WTC11 (cell line): ENCODE measurements around the gene DAB1.

Experiments
- FOXJ3 ChIP-seq: sonication (generic); formaldehyde crosslinking; IDR thresholded peaks from 2 replicates; pipeline ENCODE4 v1.9.0; 2021; ENCODE audit warnings: missing genetic modification reagents, mild to moderate bottlenecking, borderline replicate concordance
- GABPB1 ChIP-seq: sonication (generic); formaldehyde crosslinking; IDR thresholded peaks from 2 replicates; pipeline ENCODE4 v1.8.1; 2023; ENCODE audit warnings: mild to moderate bottlenecking, missing genetic modification reagents
- IRF2 ChIP-seq: sonication (generic); formaldehyde crosslinking; IDR thresholded peaks from 2 replicates; pipeline ENCODE4 v1.8.0; 2022; ENCODE audit warnings: low read depth, missing genetic modification reagents, borderline replicate concordance
- SP1 ChIP-seq: sonication (generic); formaldehyde crosslinking; conservative IDR thresholded peaks from 2 replicates; pipeline ENCODE4 v1.8.1; 2022; ENCODE audit warnings: missing genetic modification reagents
- ZNF416 ChIP-seq: fragments of 250-450 bp; sonication (Bioruptor Pico); IDR thresholded peaks from 2 replicates; pipeline ENCODE4 v1.9.0; 2021; ENCODE audit warnings: mild to moderate bottlenecking, inconsistent platforms
- TF ChIP-seq, protein P1 (sequence below): sonication (generic); formaldehyde crosslinking; IDR thresholded peaks from 2 replicates; pipeline ENCODE4 v1.8.1; 2022; ENCODE audit warnings: low read depth, mild to moderate bottlenecking, moderate library complexity, missing genetic modification reagents, borderline replicate concordance
- TF ChIP-seq, protein P2 (sequence below): sonication (generic); formaldehyde crosslinking; IDR thresholded peaks from 2 replicates; pipeline ENCODE4 v1.8.0; 2022; ENCODE audit warnings: mild to moderate bottlenecking, missing genetic modification reagents
- TF ChIP-seq, protein P3 (sequence below): fragments of 200-600 bp; IDR thresholded peaks from 2 replicates; pipeline ENCODE4 v1.8.0; 2022; ENCODE audit warnings: antibody characterized with exemption
- TF ChIP-seq, protein P4 (sequence below): sonication (generic); formaldehyde crosslinking; IDR thresholded peaks from 2 replicates; pipeline ENCODE4 v1.8.1; 2022; ENCODE audit warnings: low read depth, missing genetic modification reagents, borderline replicate concordance
- TF ChIP-seq, protein P5 (sequence below): sonication (generic); formaldehyde crosslinking; IDR thresholded peaks from 2 replicates; pipeline ENCODE4 v1.8.0; 2022; ENCODE audit warnings: mild to moderate bottlenecking, missing genetic modification reagents
- TF ChIP-seq, protein P6 (sequence below): fragments of 250-450 bp; sonication (Bioruptor Pico); IDR thresholded peaks from 2 replicates; pipeline ENCODE4 v1.9.0; 2021; ENCODE audit warnings: moderate library complexity, mild to moderate bottlenecking, inconsistent platforms, borderline replicate concordance

DNA sequence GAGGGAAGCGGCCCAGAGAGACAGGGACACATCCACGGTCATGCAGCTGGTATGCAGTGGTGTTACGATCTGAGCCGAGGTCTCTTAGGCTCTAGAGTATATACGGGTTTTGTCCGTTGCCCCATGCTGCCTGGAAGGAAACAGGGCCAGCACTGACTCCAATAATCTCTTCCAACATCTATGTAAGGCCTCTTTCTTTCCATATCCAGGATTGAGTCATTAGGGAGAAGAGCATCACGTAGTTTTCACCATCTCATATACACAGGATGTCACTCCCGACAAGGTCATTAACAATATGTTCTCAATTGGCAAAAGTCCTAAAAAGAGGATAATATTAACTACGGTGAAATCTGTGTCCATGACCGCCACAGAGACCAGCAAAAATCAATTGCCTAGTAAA is 462.4 kb downstream of the DAB1 start:
- TF ChIP-seq, protein P1, sequence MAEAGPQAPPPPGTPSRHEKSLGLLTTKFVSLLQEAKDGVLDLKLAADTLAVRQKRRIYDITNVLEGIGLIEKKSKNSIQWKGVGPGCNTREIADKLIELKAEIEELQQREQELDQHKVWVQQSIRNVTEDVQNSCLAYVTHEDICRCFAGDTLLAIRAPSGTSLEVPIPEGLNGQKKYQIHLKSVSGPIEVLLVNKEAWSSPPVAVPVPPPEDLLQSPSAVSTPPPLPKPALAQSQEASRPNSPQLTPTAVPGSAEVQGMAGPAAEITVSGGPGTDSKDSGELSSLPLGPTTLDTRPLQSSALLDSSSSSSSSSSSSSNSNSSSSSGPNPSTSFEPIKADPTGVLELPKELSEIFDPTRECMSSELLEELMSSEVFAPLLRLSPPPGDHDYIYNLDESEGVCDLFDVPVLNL (CRISPR knock-in tag): no peak
- TF ChIP-seq, protein P2, sequence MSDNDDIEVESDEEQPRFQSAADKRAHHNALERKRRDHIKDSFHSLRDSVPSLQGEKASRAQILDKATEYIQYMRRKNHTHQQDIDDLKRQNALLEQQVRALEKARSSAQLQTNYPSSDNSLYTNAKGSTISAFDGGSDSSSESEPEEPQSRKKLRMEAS: no peak
- TF ChIP-seq IRF2 (CRISPR knock-in tag): no peak
- no peak for TF ChIP-seq GABPB1
- TF ChIP-seq, protein P3, sequence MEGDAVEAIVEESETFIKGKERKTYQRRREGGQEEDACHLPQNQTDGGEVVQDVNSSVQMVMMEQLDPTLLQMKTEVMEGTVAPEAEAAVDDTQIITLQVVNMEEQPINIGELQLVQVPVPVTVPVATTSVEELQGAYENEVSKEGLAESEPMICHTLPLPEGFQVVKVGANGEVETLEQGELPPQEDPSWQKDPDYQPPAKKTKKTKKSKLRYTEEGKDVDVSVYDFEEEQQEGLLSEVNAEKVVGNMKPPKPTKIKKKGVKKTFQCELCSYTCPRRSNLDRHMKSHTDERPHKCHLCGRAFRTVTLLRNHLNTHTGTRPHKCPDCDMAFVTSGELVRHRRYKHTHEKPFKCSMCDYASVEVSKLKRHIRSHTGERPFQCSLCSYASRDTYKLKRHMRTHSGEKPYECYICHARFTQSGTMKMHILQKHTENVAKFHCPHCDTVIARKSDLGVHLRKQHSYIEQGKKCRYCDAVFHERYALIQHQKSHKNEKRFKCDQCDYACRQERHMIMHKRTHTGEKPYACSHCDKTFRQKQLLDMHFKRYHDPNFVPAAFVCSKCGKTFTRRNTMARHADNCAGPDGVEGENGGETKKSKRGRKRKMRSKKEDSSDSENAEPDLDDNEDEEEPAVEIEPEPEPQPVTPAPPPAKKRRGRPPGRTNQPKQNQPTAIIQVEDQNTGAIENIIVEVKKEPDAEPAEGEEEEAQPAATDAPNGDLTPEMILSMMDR: no peak
- TF ChIP-seq, protein P4, sequence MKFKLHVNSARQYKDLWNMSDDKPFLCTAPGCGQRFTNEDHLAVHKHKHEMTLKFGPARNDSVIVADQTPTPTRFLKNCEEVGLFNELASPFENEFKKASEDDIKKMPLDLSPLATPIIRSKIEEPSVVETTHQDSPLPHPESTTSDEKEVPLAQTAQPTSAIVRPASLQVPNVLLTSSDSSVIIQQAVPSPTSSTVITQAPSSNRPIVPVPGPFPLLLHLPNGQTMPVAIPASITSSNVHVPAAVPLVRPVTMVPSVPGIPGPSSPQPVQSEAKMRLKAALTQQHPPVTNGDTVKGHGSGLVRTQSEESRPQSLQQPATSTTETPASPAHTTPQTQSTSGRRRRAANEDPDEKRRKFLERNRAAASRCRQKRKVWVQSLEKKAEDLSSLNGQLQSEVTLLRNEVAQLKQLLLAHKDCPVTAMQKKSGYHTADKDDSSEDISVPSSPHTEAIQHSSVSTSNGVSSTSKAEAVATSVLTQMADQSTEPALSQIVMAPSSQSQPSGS: no peak
- TF ChIP-seq, protein P5, sequence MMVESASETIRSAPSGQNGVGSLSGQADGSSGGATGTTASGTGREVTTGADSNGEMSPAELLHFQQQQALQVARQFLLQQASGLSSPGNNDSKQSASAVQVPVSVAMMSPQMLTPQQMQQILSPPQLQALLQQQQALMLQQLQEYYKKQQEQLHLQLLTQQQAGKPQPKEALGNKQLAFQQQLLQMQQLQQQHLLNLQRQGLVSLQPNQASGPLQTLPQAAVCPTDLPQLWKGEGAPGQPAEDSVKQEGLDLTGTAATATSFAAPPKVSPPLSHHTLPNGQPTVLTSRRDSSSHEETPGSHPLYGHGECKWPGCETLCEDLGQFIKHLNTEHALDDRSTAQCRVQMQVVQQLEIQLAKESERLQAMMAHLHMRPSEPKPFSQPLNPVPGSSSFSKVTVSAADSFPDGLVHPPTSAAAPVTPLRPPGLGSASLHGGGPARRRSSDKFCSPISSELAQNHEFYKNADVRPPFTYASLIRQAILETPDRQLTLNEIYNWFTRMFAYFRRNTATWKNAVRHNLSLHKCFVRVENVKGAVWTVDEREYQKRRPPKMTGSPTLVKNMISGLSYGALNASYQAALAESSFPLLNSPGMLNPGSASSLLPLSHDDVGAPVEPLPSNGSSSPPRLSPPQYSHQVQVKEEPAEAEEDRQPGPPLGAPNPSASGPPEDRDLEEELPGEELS (CRISPR knock-in tag): no peak
- no peak for TF ChIP-seq SP1 (CRISPR knock-in tag)
- TF ChIP-seq FOXJ3 (CRISPR knock-in tag): no peak
- TF ChIP-seq, protein P6, sequence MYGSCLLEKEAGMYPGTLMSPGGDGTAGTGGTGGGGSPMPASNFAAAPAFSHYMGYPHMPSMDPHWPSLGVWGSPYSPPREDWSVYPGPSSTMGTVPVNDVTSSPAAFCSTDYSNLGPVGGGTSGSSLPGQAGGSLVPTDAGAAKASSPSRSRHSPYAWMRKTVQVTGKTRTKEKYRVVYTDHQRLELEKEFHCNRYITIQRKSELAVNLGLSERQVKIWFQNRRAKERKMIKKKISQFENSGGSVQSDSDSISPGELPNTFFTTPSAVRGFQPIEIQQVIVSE (CRISPR knock-in tag): no peak
- TF ChIP-seq ZNF416: no peak
